ENCODE results near the gene ZP1. TPM values are rescaled to one million over a fixed set of nuclear protein-coding genes. Genes with fewer than 3 reads are reported as not detected.

Gene ZP1
- total RNA-seq, 1 experiment from 2014 or later = not detected

- TF ChIP-seq ZSCAN18 (CRISPR knock-in tag; IDR thresholded peaks at IDR 0.05) = no peak
- TF ChIP-seq ZNF121 (CRISPR knock-in tag; IDR thresholded peaks at IDR 0.05) = no peak
- TF ChIP-seq ZBTB21 (CRISPR knock-in tag; IDR thresholded peaks at IDR 0.05; ENCODE audit: borderline replicate concordance) = peak; percentile 95
- TF ChIP-seq KAT7 (CRISPR knock-in tag; IDR thresholded peaks at IDR 0.05; ENCODE audit: borderline replicate concordance) = no peak
- no peak for TF ChIP-seq ESRRA (CRISPR knock-in tag; IDR thresholded peaks at IDR 0.05; ENCODE audit: borderline replicate concordance)
- TF ChIP-seq MLX (CRISPR knock-in tag; IDR thresholded peaks at IDR 0.05) = no peak
- TF ChIP-seq NR1H2 (CRISPR knock-in tag; IDR thresholded peaks at IDR 0.05) = no peak
- peak; percentile 60; the same call in 1 of the 2 replicates for TF ChIP-seq ZNF232 (CRISPR knock-in tag; IDR thresholded peaks at IDR 0.05)
- TF ChIP-seq SOX15 (CRISPR knock-in tag; IDR thresholded peaks at IDR 0.05) = no peak
- peak; percentile 79; the same call in 1 of the 2 replicates for TF ChIP-seq TEAD1 (CRISPR knock-in tag; IDR thresholded peaks at IDR 0.05)
- TF ChIP-seq JAZF1 (CRISPR knock-in tag; IDR thresholded peaks at IDR 0.05) = no peak
- TF ChIP-seq NFE2L1 (CRISPR knock-in tag; IDR thresholded peaks at IDR 0.05) = peak; percentile 61; the same call in 1 of the 2 replicates
- no peak for TF ChIP-seq AFF4 (CRISPR knock-in tag; IDR thresholded peaks at IDR 0.05; ENCODE audit: borderline replicate concordance)
- TF ChIP-seq ZNF671 (CRISPR knock-in tag; IDR thresholded peaks at IDR 0.05) = no peak
- 0 out of 2 replicates have a peak, but pooled peaks have one; percentile 1 for TF ChIP-seq E2F4 (CRISPR knock-in tag; IDR thresholded peaks at IDR 0.05; ENCODE audit: borderline replicate concordance, low read depth)
- peak; percentile 100 for TF ChIP-seq CREM (CRISPR knock-in tag; IDR thresholded peaks at IDR 0.05)
- TF ChIP-seq ELF4 (CRISPR knock-in tag; IDR thresholded peaks at IDR 0.05; ENCODE audit: low read depth) = no peak
- no peak for TF ChIP-seq ATF6 (CRISPR knock-in tag; IDR thresholded peaks at IDR 0.05)
- TF ChIP-seq ZNF219 (CRISPR knock-in tag; IDR thresholded peaks at IDR 0.05; ENCODE audit: borderline replicate concordance) = no peak
- peak; percentile 98; the same call in 1 of the 2 replicates for TF ChIP-seq ATF1 (CRISPR knock-in tag; IDR thresholded peaks at IDR 0.05)
- peak; percentile 99 for TF ChIP-seq FOXK1 (CRISPR knock-in tag; IDR thresholded peaks at IDR 0.05)
- TF ChIP-seq STAT6 (CRISPR knock-in tag; conservative IDR thresholded peaks at IDR 0.05; ENCODE audit: low read depth) = no peak
- no peak for TF ChIP-seq ZNF425 (CRISPR knock-in tag; conservative IDR thresholded peaks at IDR 0.05)
- TF ChIP-seq FOXJ3 (CRISPR knock-in tag; IDR thresholded peaks at IDR 0.05; ENCODE audit: borderline replicate concordance) = no peak
- no peak for TF ChIP-seq EMX1 (CRISPR knock-in tag; IDR thresholded peaks at IDR 0.05)
These were observed 25.3 kb upstream of the ZP1 start, which contains the start of gene CCDC86 (continued) for GRCh38 chr11:60841797-60842667.
